Urinary bladder (tissue), 4 donors: ENCODE measurements around the gene THOC7. TPM values are rescaled to one million over a fixed set of nuclear protein-coding genes. Genes with fewer than 3 reads are reported as not detected.

ENCODE experiments used
- DNase-seq: peaks from one replicate; pipeline ENCODE4 v3.0.0-alpha.2; 2015; ENCODE audit errors: extremely low spot score
- H3K27ac ChIP-seq: one replicate; pipeline ENCODE4 v1.5.1; 2013; ENCODE audit warnings: low read depth, mild to moderate bottlenecking, moderate library complexity
- H3K36me3 ChIP-seq: one replicate; pipeline ENCODE4 v1.6.1; 2013; ENCODE audit warnings: mild to moderate bottlenecking, moderate library complexity; ENCODE audit not compliant: insufficient read depth
- H3K4me1 ChIP-seq: one replicate; pipeline ENCODE4 v1.6.1; 2013; ENCODE audit warnings: mild to moderate bottlenecking, moderate library complexity; ENCODE audit not compliant: insufficient read depth
- H3K4me3 ChIP-seq: one replicate; pipeline ENCODE4 v1.5.1; 2013; ENCODE audit warnings: low read depth, low read length
- WGBS: extraction: QIAGEN DNeasy Blood & Tissue Kit; methylation state at CpG from one replicate; pipeline ENCODE4 v1.1.7; 2013; 5-methylcytosine and 5-hydroxymethylcytosine counted together
- polyA plus RNA-seq: library from polyadenylated mRNA; stranded (reverse); fragments of 200-250 nt; gene quantifications from one replicate; pipeline ENCODE4 v1.2.3, GENCODE V29; 2013
- total RNA-seq: library from RNA; depleted of rRNA; stranded (reverse); fragments of >200 nt; gene quantifications from one replicate; pipeline ENCODE4 v1.2.3, GENCODE V29; 2014
- donor health status: healthy with polysubstance abuse.
- donor health status: healthy.

THOC7 gene
- total and polyA plus RNA-seq, 2 donors, result 51.2 to 63.5 TPM

GRCh38 chr3:63896332-63897030 is 32.9 kb upstream of the THOC7 start:
- no peak for DNase-seq

GRCh38 chr3:63895422-63896189 is 32.0 kb upstream of the THOC7 start:
- no peak overlapping the region for H3K4me3 ChIP-seq
- no peak for DNase-seq
- H3K4me1 ChIP-seq, result no peaks in the 10 kb centered on the region
- WGBS, result 73% methylated on average over 5 of the region's 5 CpGs
- H3K36me3 ChIP-seq, result no peaks in the 10 kb centered on the region
- H3K27ac ChIP-seq, result no peak overlapping the region

More at GRCh38 chr3:63896332-63897030, 32.9 kb upstream of the THOC7 start:
- no peaks in the 10 kb centered on the region for H3K4me1 ChIP-seq
- no peak overlapping the region for H3K27ac ChIP-seq
- H3K36me3 ChIP-seq, result no peaks in the 10 kb centered on the region
- WGBS, result 77% methylated on average over 1 of the region's 1 CpG
- H3K4me3 ChIP-seq, result no peak overlapping the region

GRCh38 chr3:63892773-63893352 is 29.3 kb upstream of the THOC7 start:
- Histone ChIP-seq H3K36me3 (no peaks in the 10 kb centered on the region), H3K27ac (no peak overlapping the region), H3K4me1 (no peaks in the 10 kb centered on the region), H3K4me3 (no peak overlapping the region)
- 93% methylated on average over 1 of the region's 1 CpG for WGBS
- no peak for DNase-seq

- Histone ChIP-seq H3K4me1 (no peaks in the 10 kb centered on the region), H3K4me3 (no peak overlapping the region), H3K27ac (no peak overlapping the region), H3K36me3 (no peaks in the 10 kb centered on the region)
- no peak for DNase-seq
- 96% methylated on average over 5 of the region's 5 CpGs for WGBS
Observed at GRCh38 chr3:63891518-63891917, 27.9 kb upstream of the THOC7 start.

- no peak overlapping the region for H3K27ac ChIP-seq
Observed at GRCh38 chr3:63886858-63887257, 23.3 kb upstream of the THOC7 start.

GRCh38 chr3:63880653-63881052 is 17.0 kb upstream of the THOC7 start:
- no peaks in the 10 kb centered on the region for H3K36me3 ChIP-seq
- H3K27ac ChIP-seq, result no peak overlapping the region
- H3K4me1 ChIP-seq, result no peaks in the 10 kb centered on the region
- WGBS, result 71% methylated on average over 5 of the region's 5 CpGs
- no peak overlapping the region for H3K4me3 ChIP-seq
- DNase-seq, result no peak

More at GRCh38 chr3:63886858-63887257, 23.3 kb upstream of the THOC7 start:
- 48% methylated on average over 3 of the region's 3 CpGs for WGBS
- H3K36me3 ChIP-seq, result no peaks in the 10 kb centered on the region
- no peak overlapping the region for H3K4me3 ChIP-seq
- H3K4me1 ChIP-seq, result no peaks in the 10 kb centered on the region
- no peak for DNase-seq

- WGBS, result 79% methylated on average over 2 of the region's 2 CpGs
- Histone ChIP-seq H3K27ac (no peak overlapping the region), H3K4me1 (peaks cover 2% of the 10 kb centered on the region), H3K36me3 (no peaks in the 10 kb centered on the region), H3K4me3 (no peak overlapping the region)
- no peak for DNase-seq
Observed at GRCh38 chr3:63878394-63879060, 14.9 kb upstream of the THOC7 start.

GRCh38 chr3:63877737-63878393 is 14.3 kb upstream of the THOC7 start:
- no peak overlapping the region for H3K4me3 ChIP-seq
- 72% methylated on average over 3 of the region's 3 CpGs for WGBS
- peaks cover 2% of the 10 kb centered on the region for H3K4me1 ChIP-seq
- H3K27ac ChIP-seq, result no peak overlapping the region
- DNase-seq, result no peak
- H3K36me3 ChIP-seq, result no peaks in the 10 kb centered on the region

GRCh38 chr3:63876260-63876659 is 12.7 kb upstream of the THOC7 start:
- H3K36me3 ChIP-seq, result no peaks in the 10 kb centered on the region
- no peak for DNase-seq
- WGBS, result 35% methylated on average over 3 of the region's 3 CpGs
- peaks cover 2% of the 10 kb centered on the region for H3K4me1 ChIP-seq
- H3K4me3 ChIP-seq, result no peak overlapping the region
- H3K27ac ChIP-seq, result no peak overlapping the region

GRCh38 chr3:63875510-63875909 is 11.9 kb upstream of the THOC7 start:
- H3K27ac ChIP-seq, result no peak overlapping the region
- H3K36me3 ChIP-seq, result no peaks in the 10 kb centered on the region
- WGBS, result 84% methylated on average over 2 of the region's 2 CpGs
- H3K4me1 ChIP-seq, result peaks cover 2% of the 10 kb centered on the region
- no peak for DNase-seq
- no peak overlapping the region for H3K4me3 ChIP-seq

GRCh38 chr3:63874769-63875168 is 11.2 kb upstream of the THOC7 start:
- 94% methylated on average over 3 of the region's 3 CpGs for whole genome bisulfite sequencing
- H3K4me1 ChIP-seq, result peaks cover 2% of the 10 kb centered on the region

GRCh38 chr3:63872135-63872924 is 8.7 kb upstream of the THOC7 start:
- 91% methylated on average over 2 of the region's 2 CpGs for WGBS

More at GRCh38 chr3:63874769-63875168, 11.2 kb upstream of the THOC7 start:
- no peak for DNase-seq
- no peak overlapping the region for H3K4me3 ChIP-seq
- H3K27ac ChIP-seq, result no peak overlapping the region
- H3K36me3 ChIP-seq, result no peaks in the 10 kb centered on the region

More at GRCh38 chr3:63872135-63872924, 8.7 kb upstream of the THOC7 start:
- no peak for DNase-seq
- Histone ChIP-seq H3K36me3 (no peaks in the 10 kb centered on the region), H3K4me1 (peaks cover 2% of the 10 kb centered on the region), H3K4me3 (no peak overlapping the region), H3K27ac (no peak overlapping the region)
